ENCODE data around the gene ALPK3. TPM values are rescaled to one million over a fixed set of nuclear protein-coding genes. Genes with fewer than 3 reads are reported as not detected.

Gene ALPK3
- total RNA-seq, 1 experiment from 2014 or later = 2.0 TPM

- Histone ChIP-seq H3K27me3 (ENCODE audit: insufficient read depth, low read length) (no peaks in the 10 kb centered on the region), H3K4me1 (ENCODE audit: control insufficient read depth in 1 of 2, insufficient read depth in 2 of 2, low read length in 2 of 2) (peaks cover 0 to 9% of the 10 kb centered on the region in 2 experiments; a peak in 3 of 4 replicates), H3K9ac (ENCODE audit: low read length) (no peak overlapping the region), H3K36me3 (ENCODE audit: control insufficient read depth in 1 of 2, insufficient read depth in 2 of 2, low read length in 2 of 2) (no peaks in the 10 kb centered on the region), H3K79me2 (ENCODE audit: insufficient read depth, low read length) (no peaks in the 10 kb centered on the region), H3K4me2 (ENCODE audit: low read length) (no peak overlapping the region), H4K20me1 (ENCODE audit: insufficient read depth) (no peaks in the 10 kb centered on the region), H3K9me2 (ENCODE audit: insufficient read depth) (no peaks in the 10 kb centered on the region), H2AFZ (ENCODE audit: low read depth, low read length, poor library complexity, severe bottlenecking) (no peak overlapping the region), H3K27ac (ENCODE audit: low read depth, low read length) (no peak overlapping the region), H3K9me3 (ENCODE audit: control insufficient read depth in 1 of 2, insufficient read depth in 1 of 2, low read depth in 1 of 2, low read length in 2 of 2) (no peaks in the 10 kb centered on the region), H3K4me3 (replicated peaks in 1 of 2; ENCODE audit: low read depth in 1 of 2, low read length in 2 of 2) (no peak overlapping the region)
- intact Hi-C loops (cut with micrococcal nuclease) = no loop called here
- POLR2A ChIA-PET = no interaction called here
- CTCF ChIA-PET = no interaction called here
- TF ChIP-seq ELF1 (IDR thresholded peaks at IDR 0.05; ENCODE audit: borderline replicate concordance, low read depth) (no peak), POLR2A (IDR thresholded peaks at IDR 0.05; ENCODE audit: borderline replicate concordance, extremely low read depth, insufficient read depth, insufficient read length) (no peak), RAD21 (IDR thresholded peaks at IDR 0.05; ENCODE audit: low read depth) (no peak), CBX3 (IDR thresholded peaks at IDR 0.05; ENCODE audit: low read depth) (no peak), SP1 (IDR thresholded peaks at IDR 0.05; ENCODE audit: low read depth) (no peak), ATF3 (IDR thresholded peaks at IDR 0.05) (no peak), JUND (IDR thresholded peaks at IDR 0.05) (no peak), SRF (IDR thresholded peaks at IDR 0.05; ENCODE audit: low read depth) (no peak), EGR1 (IDR thresholded peaks at IDR 0.05; ENCODE audit: low read depth) (no peak), ZNF274 (IDR thresholded peaks at IDR 0.05; ENCODE audit: low read depth, low read length) (no peak)
- ATAC-seq (no peak), DNase-seq (ENCODE audit: low read depth, low spot score) (no peak)
- RAD21 ChIA-PET (ENCODE audit: low non-redundant PET in 1 of 2, low total read pairs in 2 of 2, uncharacterized antibody in 2 of 2, unreplicated experiment in 2 of 2) = no interaction called here
- BruUV-seq (replicated peaks) = no TSS peak
Measured at GRCh38 chr15:84880822-84881519, 63.8 kb downstream of the ALPK3 start.

GRCh38 chr15:84881520-84881830, 64.3 kb downstream of the ALPK3 start:
- Histone ChIP-seq H3K4me3 (replicated peaks in 1 of 2; ENCODE audit: low read depth in 1 of 2, low read length in 2 of 2) (no peak overlapping the region), H4K20me1 (ENCODE audit: insufficient read depth) (no peaks in the 10 kb centered on the region), H2AFZ (ENCODE audit: low read depth, low read length, poor library complexity, severe bottlenecking) (no peak overlapping the region), H3K4me2 (ENCODE audit: low read length) (no peak overlapping the region), H3K79me2 (ENCODE audit: insufficient read depth, low read length) (no peaks in the 10 kb centered on the region), H3K27ac (ENCODE audit: low read depth, low read length) (no peak overlapping the region), H3K9ac (ENCODE audit: low read length) (no peak overlapping the region), H3K27me3 (ENCODE audit: insufficient read depth, low read length) (no peaks in the 10 kb centered on the region), H3K9me2 (ENCODE audit: insufficient read depth) (no peaks in the 10 kb centered on the region), H3K36me3 (ENCODE audit: control insufficient read depth in 1 of 2, insufficient read depth in 2 of 2, low read length in 2 of 2) (no peaks in the 10 kb centered on the region), H3K4me1 (ENCODE audit: control insufficient read depth in 1 of 2, insufficient read depth in 2 of 2, low read length in 2 of 2) (peaks cover 0 to 9% of the 10 kb centered on the region in 2 experiments; a peak in 3 of 4 replicates), H3K9me3 (ENCODE audit: control insufficient read depth in 1 of 2, insufficient read depth in 1 of 2, low read depth in 1 of 2, low read length in 2 of 2) (no peaks in the 10 kb centered on the region)
- BruUV-seq (replicated peaks) = no TSS peak
- ATAC-seq = no peak
- POLR2A ChIA-PET = no interaction called here
- CTCF ChIA-PET = no interaction called here
- DNase-seq (ENCODE audit: low read depth, low spot score) = no peak
- RAD21 ChIA-PET (ENCODE audit: low non-redundant PET in 1 of 2, low total read pairs in 2 of 2, uncharacterized antibody in 2 of 2, unreplicated experiment in 2 of 2) = no interaction called here
- intact Hi-C loops (cut with micrococcal nuclease) = no loop called here
- TF ChIP-seq EZH2 (IDR thresholded peaks at IDR 0.05) (no peak), POLR2AphosphoS5 (IDR thresholded peaks at IDR 0.05; ENCODE audit: low read depth, low read length) (no peak), CEBPB (IDR thresholded peaks at IDR 0.05; ENCODE audit: low read depth) (no peak), POLR2A (IDR thresholded peaks at IDR 0.05; ENCODE audit: borderline replicate concordance, extremely low read depth, insufficient read depth, insufficient read length) (no peak), EZH2phosphoT487 (IDR thresholded peaks at IDR 0.05; ENCODE audit: borderline replicate concordance) (no peak), CTCF (IDR thresholded peaks at IDR 0.05 in 2 of 3, conservative IDR thresholded peaks at IDR 0.05 in 1 of 3; ENCODE audit: borderline replicate concordance in 1 of 3, insufficient read depth in 1 of 3, low read depth in 2 of 3, low read length in 2 of 3) (no peak), ZFX (IDR thresholded peaks at IDR 0.05) (no peak), YY1 (IDR thresholded peaks at IDR 0.05; ENCODE audit: extremely low read depth, insufficient replicate concordance, low read depth, low read length) (no peak), MAX (IDR thresholded peaks at IDR 0.05) (no peak), FOSL1 (IDR thresholded peaks at IDR 0.05; ENCODE audit: low read depth) (no peak)
